ENCODE measurements around the gene OR51A7. TPM values are rescaled to one million over a fixed set of nuclear protein-coding genes. Genes with fewer than 3 reads are reported as not detected.

Gene OR51A7
- polyA plus RNA-seq, 1 experiment, result not detected

- POLR2A ChIA-PET, result no interaction called here
- CTCF ChIA-PET, result no interaction called here
- no peak within 1 kb of the TSS for H3K4me3 ChIP-seq (ENCODE audit: low read depth, low read length)
- no peak for TF ChIP-seq CTCF (IDR thresholded peaks at IDR 0.05; ENCODE audit: insufficient read depth, low read depth, low read length)
- H3K27me3 ChIP-seq (ENCODE audit: control insufficient read depth, insufficient read depth, low read length), result no peaks in the 10 kb centered on the region
- DNase-seq (ENCODE audit: low read depth), result no peak
- no peaks in the 10 kb centered on the region for H3K36me3 ChIP-seq (ENCODE audit: control insufficient read depth, insufficient read depth, low read length)
Measured at GRCh38 chr11:4881860-4882500, 21.6 kb upstream of the OR51A7 start, which contains the start of gene OR51T1. Gene OR51T1 (plus strand): TSS chr11:4881900. CDS start chr11:4881900, 0 bp downstream.

- H3K4me3 ChIP-seq (ENCODE audit: low read depth, low read length), result no peak overlapping the region
- H3K36me3 ChIP-seq (ENCODE audit: control insufficient read depth, insufficient read depth, low read length), result no peaks in the 10 kb centered on the region
- H3K27me3 ChIP-seq (ENCODE audit: control insufficient read depth, insufficient read depth, low read length), result no peaks in the 10 kb centered on the region
- POLR2A ChIA-PET, result no interaction called here
- CTCF ChIA-PET, result no interaction called here
- TF ChIP-seq CTCF (IDR thresholded peaks at IDR 0.05; ENCODE audit: insufficient read depth, low read depth, low read length), result no peak
- no peak for DNase-seq (ENCODE audit: low read depth)
Measured at GRCh38 chr11:4882543-4882942, 21.0 kb upstream of the OR51A7 start.

GRCh38 chr11:4884361-4884760 lies 19.2 kb upstream of the OR51A7 start:
- no peak overlapping the region for H3K4me3 ChIP-seq (ENCODE audit: low read depth, low read length)
- POLR2A ChIA-PET, result no interaction called here
- no peaks in the 10 kb centered on the region for H3K27me3 ChIP-seq (ENCODE audit: control insufficient read depth, insufficient read depth, low read length)
- no peaks in the 10 kb centered on the region for H3K36me3 ChIP-seq (ENCODE audit: control insufficient read depth, insufficient read depth, low read length)
- no peak for TF ChIP-seq CTCF (IDR thresholded peaks at IDR 0.05; ENCODE audit: insufficient read depth, low read depth, low read length)
- DNase-seq (ENCODE audit: low read depth), result no peak
- CTCF ChIA-PET, result no interaction called here

- POLR2A ChIA-PET, result no interaction called here
- DNase-seq (ENCODE audit: low read depth), result no peak
- CTCF ChIA-PET, result no interaction called here
- no peaks in the 10 kb centered on the region for H3K36me3 ChIP-seq (ENCODE audit: control insufficient read depth, insufficient read depth, low read length)
- H3K4me3 ChIP-seq (ENCODE audit: low read depth, low read length), result no peak overlapping the region
- TF ChIP-seq CTCF (IDR thresholded peaks at IDR 0.05; ENCODE audit: insufficient read depth, low read depth, low read length), result no peak
- no peaks in the 10 kb centered on the region for H3K27me3 ChIP-seq (ENCODE audit: control insufficient read depth, insufficient read depth, low read length)
Measured at GRCh38 chr11:4886186-4886585, 17.4 kb upstream of the OR51A7 start.

- POLR2A ChIA-PET, result no interaction called here
- H3K27me3 ChIP-seq (ENCODE audit: control insufficient read depth, insufficient read depth, low read length), result no peaks in the 10 kb centered on the region
- no peak for DNase-seq (ENCODE audit: low read depth)
- CTCF ChIA-PET, result no interaction called here
- no peaks in the 10 kb centered on the region for H3K36me3 ChIP-seq (ENCODE audit: control insufficient read depth, insufficient read depth, low read length)
- no peak for TF ChIP-seq CTCF (IDR thresholded peaks at IDR 0.05; ENCODE audit: insufficient read depth, low read depth, low read length)
- no peak overlapping the region for H3K4me3 ChIP-seq (ENCODE audit: low read depth, low read length)
Measured at GRCh38 chr11:4887591-4887990, 16.0 kb upstream of the OR51A7 start.

Measured in BJ (cell line).